GM23338 (cell line): ENCODE measurements around the gene HTR1B. TPM values are rescaled to one million over a fixed set of nuclear protein-coding genes. Genes with fewer than 3 reads are reported as not detected.

Experiments
- ATAC-seq: fragments of 200-7000 bp; cut with Tn5 transposase; 3 replicates; pipeline ENCODE4 v1.9.1; 2020
- DNase-seq: peaks from one replicate; pipeline ENCODE4 v3.0.0-alpha.2; 2015; ENCODE audit warnings: low spot score
- H2AFZ ChIP-seq: fragments of 200-600 bp; sonication (generic); 2 replicates; pipeline ENCODE4 v1.8.0; 2016; ENCODE audit warnings: antibody characterized with exemption, mild to moderate bottlenecking, moderate library complexity
- H3F3A ChIP-seq: fragments of 200-600 bp; sonication (generic); replicated peaks from 2 replicates; pipeline ENCODE4 v1.8.0; 2017; ENCODE audit warnings: antibody characterized with exemption, mixed run types, low read depth
- H3K27ac ChIP-seq: fragments of 200-600 bp; sonication (generic); 2 replicates; pipeline ENCODE4 v1.6.1; 2016; ENCODE audit warnings: low read depth
- H3K27me3 ChIP-seq: fragments of 200-600 bp; sonication (generic); 2 replicates; pipeline ENCODE4 v1.8.0; 2016; ENCODE audit warnings: mild to moderate bottlenecking, mixed run types, moderate library complexity; ENCODE audit not compliant: insufficient read depth
- H3K36me3 ChIP-seq: fragments of 200-600 bp; sonication (generic); 2 replicates; pipeline ENCODE4 v1.8.0; 2016; ENCODE audit warnings: mild to moderate bottlenecking; ENCODE audit not compliant: insufficient read depth
- H3K4me1 ChIP-seq: fragments of 200-600 bp; sonication (generic); 2 replicates; pipeline ENCODE4 v1.8.0; 2016; ENCODE audit warnings: mild to moderate bottlenecking, moderate library complexity; ENCODE audit not compliant: insufficient read depth
- H3K4me2 ChIP-seq: fragments of 200-600 bp; sonication (generic); 2 replicates; pipeline ENCODE4 v1.7.1; 2017; ENCODE audit warnings: mixed run types
- H3K4me3 ChIP-seq: fragments of 200-600 bp; sonication (generic); 2 replicates; pipeline ENCODE4 v1.6.1; 2016; ENCODE audit warnings: mixed run types
- H3K79me2 ChIP-seq: fragments of 200-600 bp; sonication (generic); replicated peaks from 2 replicates; pipeline ENCODE4 v1.8.0; 2017; ENCODE audit warnings: mild to moderate bottlenecking; ENCODE audit not compliant: insufficient read depth
- H3K9me2 ChIP-seq: fragments of 200-600 bp; sonication (generic); 2 replicates; pipeline ENCODE4 v1.8.0; 2017; ENCODE audit not compliant: insufficient read depth
- H4K20me1 ChIP-seq: fragments of 200-600 bp; sonication (generic); replicated peaks from 2 replicates; pipeline ENCODE4 v1.8.0; 2017; ENCODE audit warnings: mild to moderate bottlenecking; ENCODE audit not compliant: insufficient read depth
- H3K27ac Mint-ChIP-seq: 2 replicates; pipeline ENCODE4 v1.8.0; 2020; ENCODE audit warnings: inconsistent platforms, mild to moderate bottlenecking, moderate library complexity, mixed read lengths
- H3K27me3 Mint-ChIP-seq: 3 replicates; pipeline ENCODE4 v1.8.0; 2022; ENCODE audit warnings: low read depth, mild to moderate bottlenecking, moderate library complexity, mixed read lengths, inconsistent platforms; ENCODE audit not compliant: insufficient read depth, poor library complexity
- H3K36me3 Mint-ChIP-seq: 3 replicates; pipeline ENCODE4 v1.8.0; 2021; ENCODE audit warnings: low read depth, mild to moderate bottlenecking, inconsistent platforms, moderate library complexity, mixed read lengths
- H3K4me1 Mint-ChIP-seq: 3 replicates; pipeline ENCODE4 v1.8.0; 2020; ENCODE audit warnings: mild to moderate bottlenecking, inconsistent platforms, mixed read lengths
- H3K4me3 Mint-ChIP-seq: 3 replicates; pipeline ENCODE4 v1.8.0; 2021; ENCODE audit warnings: moderate library complexity, mild to moderate bottlenecking, inconsistent platforms, mixed read lengths
- H3K9me3 Mint-ChIP-seq: 3 replicates; pipeline ENCODE4 v1.8.0; 2020; ENCODE audit warnings: moderate library complexity, mild to moderate bottlenecking, inconsistent platforms, mixed read lengths
- EZH2 ChIP-seq: fragments of 200-600 bp; sonication (generic); IDR thresholded peaks from one replicate; pipeline ENCODE4 v1.8.0; 2017; ENCODE audit warnings: antibody characterized with exemption, mild to moderate bottlenecking, low read depth; ENCODE audit not compliant: unreplicated experiment
- EZH2phosphoT487 ChIP-seq: fragments of 200-600 bp; sonication (generic); IDR thresholded peaks from one replicate; pipeline ENCODE4 v1.8.1; 2018; ENCODE audit warnings: antibody characterized with exemption; ENCODE audit not compliant: unreplicated experiment
- JUNB ChIP-seq: IDR thresholded peaks from one replicate; pipeline ENCODE4 v1.6.1; 2016; ENCODE audit warnings: antibody characterized with exemption; ENCODE audit not compliant: unreplicated experiment
- STAT1 ChIP-seq: IDR thresholded peaks from one replicate; pipeline ENCODE4 v1.6.1; 2016; ENCODE audit warnings: antibody characterized with exemption; ENCODE audit not compliant: unreplicated experiment
- ZNF331 ChIP-seq: fragments of 250-450 bp; sonication (Bioruptor Pico); IDR thresholded peaks from 2 replicates; pipeline ENCODE4 v1.5.0; 2020; ENCODE audit warnings: low read depth, mild to moderate bottlenecking, moderate library complexity
- polyA plus RNA-seq: library from polyadenylated mRNA; unstranded; fragments of >200 nt; fragmentation: Nextera tagmentation; extraction: Ambion mirVana; gene quantifications from 2 replicates; pipeline ENCODE4 v1.2.1, GENCODE V29; 2016
- total RNA-seq: library from RNA; depleted of rRNA; stranded (reverse); fragments of >200 nt; shearing (Covaris generic); gene quantifications from 2 replicates; pipeline ENCODE4 v1.2.3, GENCODE V29; 2014
- TF ChIP-seq, protein P1 (sequence below): fragments of 250-450 bp; sonication (Bioruptor Pico); IDR thresholded peaks from 2 replicates; pipeline ENCODE4 v1.5.0; 2020; ENCODE audit warnings: mild to moderate bottlenecking, moderate library complexity
- TF ChIP-seq, protein P2 (sequence below): IDR thresholded peaks from 2 replicates; pipeline ENCODE4 v1.6.1; 2016; ENCODE audit warnings: antibody characterized with exemption
- TF ChIP-seq, protein P3 (sequence below), 2 experiments: fragments of 200-600 bp in 1 of 2; sonication (generic) in 1 of 2; conservative IDR thresholded peaks; 2 replicates each; pipeline versions ENCODE4 v1.5.1 to v1.6.1; 2016 to 2017; ENCODE audit warnings: antibody characterized with exemption in 2 of 2, low read depth in 2 of 2, mild to moderate bottlenecking in 2 of 2, moderate library complexity in 1 of 2
- TF ChIP-seq, protein P4 (sequence below): IDR thresholded peaks from one replicate; pipeline ENCODE4 v1.6.1; 2018; ENCODE audit warnings: antibody characterized with exemption; ENCODE audit not compliant: unreplicated experiment

The HTR1B gene
- total and polyA plus RNA-seq, 2 experiments from 2014 or later = 0.19 to 0.21 TPM

DNA sequence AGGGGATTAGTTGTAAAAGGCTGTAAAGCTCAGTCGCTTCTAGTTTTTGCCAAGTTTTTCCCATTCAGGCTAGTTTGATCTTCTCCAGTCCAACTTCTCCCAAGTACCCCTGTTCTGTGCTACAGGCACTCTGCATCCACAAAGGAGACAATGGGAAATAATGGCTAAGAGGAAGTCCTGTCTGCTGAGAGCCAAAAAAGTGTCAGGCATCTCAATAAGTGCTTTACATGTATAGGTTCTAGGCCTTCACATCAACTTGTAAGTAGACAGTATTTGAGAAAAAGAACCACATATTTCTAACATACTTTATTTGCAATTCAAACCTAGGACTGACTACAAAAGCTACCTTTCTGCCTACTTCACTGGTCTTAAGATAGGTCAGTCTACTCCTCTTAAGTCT, 4.9 kb downstream of the HTR1B start (continued):
- TF ChIP-seq, protein P1, sequence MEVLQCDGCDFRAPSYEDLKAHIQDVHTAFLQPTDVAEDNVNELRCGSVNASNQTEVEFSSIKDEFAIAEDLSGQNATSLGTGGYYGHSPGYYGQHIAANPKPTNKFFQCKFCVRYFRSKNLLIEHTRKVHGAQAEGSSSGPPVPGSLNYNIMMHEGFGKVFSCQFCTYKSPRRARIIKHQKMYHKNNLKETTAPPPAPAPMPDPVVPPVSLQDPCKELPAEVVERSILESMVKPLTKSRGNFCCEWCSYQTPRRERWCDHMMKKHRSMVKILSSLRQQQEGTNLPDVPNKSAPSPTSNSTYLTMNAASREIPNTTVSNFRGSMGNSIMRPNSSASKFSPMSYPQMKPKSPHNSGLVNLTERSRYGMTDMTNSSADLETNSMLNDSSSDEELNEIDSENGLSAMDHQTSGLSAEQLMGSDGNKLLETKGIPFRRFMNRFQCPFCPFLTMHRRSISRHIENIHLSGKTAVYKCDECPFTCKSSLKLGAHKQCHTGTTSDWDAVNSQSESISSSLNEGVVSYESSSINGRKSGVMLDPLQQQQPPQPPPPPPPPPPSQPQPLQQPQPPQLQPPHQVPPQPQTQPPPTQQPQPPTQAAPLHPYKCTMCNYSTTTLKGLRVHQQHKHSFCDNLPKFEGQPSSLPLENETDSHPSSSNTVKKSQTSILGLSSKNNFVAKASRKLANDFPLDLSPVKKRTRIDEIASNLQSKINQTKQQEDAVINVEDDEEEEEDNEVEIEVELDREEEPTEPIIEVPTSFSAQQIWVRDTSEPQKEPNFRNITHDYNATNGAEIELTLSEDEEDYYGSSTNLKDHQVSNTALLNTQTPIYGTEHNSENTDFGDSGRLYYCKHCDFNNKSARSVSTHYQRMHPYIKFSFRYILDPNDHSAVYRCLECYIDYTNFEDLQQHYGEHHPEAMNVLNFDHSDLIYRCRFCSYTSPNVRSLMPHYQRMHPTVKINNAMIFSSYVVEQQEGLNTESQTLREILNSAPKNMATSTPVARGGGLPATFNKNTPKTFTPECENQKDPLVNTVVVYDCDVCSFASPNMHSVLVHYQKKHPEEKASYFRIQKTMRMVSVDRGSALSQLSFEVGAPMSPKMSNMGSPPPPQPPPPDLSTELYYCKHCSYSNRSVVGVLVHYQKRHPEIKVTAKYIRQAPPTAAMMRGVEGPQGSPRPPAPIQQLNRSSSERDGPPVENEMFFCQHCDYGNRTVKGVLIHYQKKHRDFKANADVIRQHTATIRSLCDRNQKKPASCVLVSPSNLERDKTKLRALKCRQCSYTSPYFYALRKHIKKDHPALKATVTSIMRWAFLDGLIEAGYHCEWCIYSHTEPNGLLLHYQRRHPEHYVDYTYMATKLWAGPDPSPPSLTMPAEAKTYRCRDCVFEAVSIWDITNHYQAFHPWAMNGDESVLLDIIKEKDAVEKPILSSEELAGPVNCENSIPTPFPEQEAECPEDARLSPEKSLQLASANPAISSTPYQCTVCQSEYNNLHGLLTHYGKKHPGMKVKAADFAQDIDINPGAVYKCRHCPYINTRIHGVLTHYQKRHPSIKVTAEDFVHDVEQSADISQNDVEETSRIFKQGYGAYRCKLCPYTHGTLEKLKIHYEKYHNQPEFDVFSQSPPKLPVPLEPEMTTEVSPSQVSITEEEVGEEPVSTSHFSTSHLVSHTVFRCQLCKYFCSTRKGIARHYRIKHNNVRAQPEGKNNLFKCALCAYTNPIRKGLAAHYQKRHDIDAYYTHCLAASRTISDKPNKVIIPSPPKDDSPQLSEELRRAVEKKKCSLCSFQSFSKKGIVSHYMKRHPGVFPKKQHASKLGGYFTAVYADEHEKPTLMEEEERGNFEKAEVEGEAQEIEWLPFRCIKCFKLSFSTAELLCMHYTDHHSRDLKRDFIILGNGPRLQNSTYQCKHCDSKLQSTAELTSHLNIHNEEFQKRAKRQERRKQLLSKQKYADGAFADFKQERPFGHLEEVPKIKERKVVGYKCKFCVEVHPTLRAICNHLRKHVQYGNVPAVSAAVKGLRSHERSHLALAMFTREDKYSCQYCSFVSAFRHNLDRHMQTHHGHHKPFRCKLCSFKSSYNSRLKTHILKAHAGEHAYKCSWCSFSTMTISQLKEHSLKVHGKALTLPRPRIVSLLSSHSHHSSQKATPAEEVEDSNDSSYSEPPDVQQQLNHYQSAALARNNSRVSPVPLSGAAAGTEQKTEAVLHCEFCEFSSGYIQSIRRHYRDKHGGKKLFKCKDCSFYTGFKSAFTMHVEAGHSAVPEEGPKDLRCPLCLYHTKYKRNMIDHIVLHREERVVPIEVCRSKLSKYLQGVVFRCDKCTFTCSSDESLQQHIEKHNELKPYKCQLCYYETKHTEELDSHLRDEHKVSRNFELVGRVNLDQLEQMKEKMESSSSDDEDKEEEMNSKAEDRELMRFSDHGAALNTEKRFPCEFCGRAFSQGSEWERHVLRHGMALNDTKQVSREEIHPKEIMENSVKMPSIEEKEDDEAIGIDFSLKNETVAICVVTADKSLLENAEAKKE (CRISPR knock-in tag) = no peak
- TF ChIP-seq STAT1 (no peak), ZNF331 (CRISPR knock-in tag) (no peak)

DNA sequence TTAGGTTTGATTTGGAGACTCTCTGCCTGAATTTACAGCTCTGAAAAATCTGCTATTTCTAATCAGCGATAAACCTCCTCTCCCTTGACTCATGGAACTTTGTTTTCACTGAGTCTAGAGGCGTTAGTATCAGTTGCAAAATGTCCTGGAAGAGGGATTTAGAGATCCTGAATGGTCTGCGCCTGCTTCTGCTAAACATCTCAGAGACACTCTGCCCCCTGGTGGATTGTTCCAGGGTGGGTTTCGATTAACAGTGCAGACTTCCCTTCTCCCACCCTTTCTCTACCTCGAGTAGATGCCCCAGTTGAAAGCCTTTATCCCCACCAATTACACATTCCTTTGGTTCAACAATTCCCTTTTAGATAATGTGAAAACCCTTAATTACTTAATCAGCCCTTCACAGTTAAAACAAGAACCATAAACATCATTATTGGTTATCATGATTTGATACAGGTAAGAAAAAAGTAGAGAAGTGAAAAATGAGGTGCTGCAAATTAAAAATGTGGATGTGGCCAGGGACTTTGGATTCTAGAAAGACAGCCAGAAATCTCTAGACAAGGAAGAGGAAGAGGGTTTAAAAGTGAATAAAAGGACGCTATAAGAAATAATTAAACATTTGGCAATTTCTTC, 5.5 kb downstream of the HTR1B start:
- peaks cover 45% of the 10 kb centered on the region for H3K4me1 Mint-ChIP-seq
- H3K9me3 Mint-ChIP-seq = no peaks in the 10 kb centered on the region
- TF ChIP-seq, protein P2, sequence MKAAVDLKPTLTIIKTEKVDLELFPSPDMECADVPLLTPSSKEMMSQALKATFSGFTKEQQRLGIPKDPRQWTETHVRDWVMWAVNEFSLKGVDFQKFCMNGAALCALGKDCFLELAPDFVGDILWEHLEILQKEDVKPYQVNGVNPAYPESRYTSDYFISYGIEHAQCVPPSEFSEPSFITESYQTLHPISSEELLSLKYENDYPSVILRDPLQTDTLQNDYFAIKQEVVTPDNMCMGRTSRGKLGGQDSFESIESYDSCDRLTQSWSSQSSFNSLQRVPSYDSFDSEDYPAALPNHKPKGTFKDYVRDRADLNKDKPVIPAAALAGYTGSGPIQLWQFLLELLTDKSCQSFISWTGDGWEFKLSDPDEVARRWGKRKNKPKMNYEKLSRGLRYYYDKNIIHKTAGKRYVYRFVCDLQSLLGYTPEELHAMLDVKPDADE = no peak
- TF ChIP-seq EZH2 (no peak), JUNB (no peak), EZH2phosphoT487 (no peak), ZNF331 (CRISPR knock-in tag) (no peak)
- TF ChIP-seq, protein P3, sequence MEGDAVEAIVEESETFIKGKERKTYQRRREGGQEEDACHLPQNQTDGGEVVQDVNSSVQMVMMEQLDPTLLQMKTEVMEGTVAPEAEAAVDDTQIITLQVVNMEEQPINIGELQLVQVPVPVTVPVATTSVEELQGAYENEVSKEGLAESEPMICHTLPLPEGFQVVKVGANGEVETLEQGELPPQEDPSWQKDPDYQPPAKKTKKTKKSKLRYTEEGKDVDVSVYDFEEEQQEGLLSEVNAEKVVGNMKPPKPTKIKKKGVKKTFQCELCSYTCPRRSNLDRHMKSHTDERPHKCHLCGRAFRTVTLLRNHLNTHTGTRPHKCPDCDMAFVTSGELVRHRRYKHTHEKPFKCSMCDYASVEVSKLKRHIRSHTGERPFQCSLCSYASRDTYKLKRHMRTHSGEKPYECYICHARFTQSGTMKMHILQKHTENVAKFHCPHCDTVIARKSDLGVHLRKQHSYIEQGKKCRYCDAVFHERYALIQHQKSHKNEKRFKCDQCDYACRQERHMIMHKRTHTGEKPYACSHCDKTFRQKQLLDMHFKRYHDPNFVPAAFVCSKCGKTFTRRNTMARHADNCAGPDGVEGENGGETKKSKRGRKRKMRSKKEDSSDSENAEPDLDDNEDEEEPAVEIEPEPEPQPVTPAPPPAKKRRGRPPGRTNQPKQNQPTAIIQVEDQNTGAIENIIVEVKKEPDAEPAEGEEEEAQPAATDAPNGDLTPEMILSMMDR (conservative IDR thresholded peaks at IDR 0.05; ENCODE audit: low read depth in 2 of 2) = peak; percentile 81 to 91
- TF ChIP-seq, protein P4, sequence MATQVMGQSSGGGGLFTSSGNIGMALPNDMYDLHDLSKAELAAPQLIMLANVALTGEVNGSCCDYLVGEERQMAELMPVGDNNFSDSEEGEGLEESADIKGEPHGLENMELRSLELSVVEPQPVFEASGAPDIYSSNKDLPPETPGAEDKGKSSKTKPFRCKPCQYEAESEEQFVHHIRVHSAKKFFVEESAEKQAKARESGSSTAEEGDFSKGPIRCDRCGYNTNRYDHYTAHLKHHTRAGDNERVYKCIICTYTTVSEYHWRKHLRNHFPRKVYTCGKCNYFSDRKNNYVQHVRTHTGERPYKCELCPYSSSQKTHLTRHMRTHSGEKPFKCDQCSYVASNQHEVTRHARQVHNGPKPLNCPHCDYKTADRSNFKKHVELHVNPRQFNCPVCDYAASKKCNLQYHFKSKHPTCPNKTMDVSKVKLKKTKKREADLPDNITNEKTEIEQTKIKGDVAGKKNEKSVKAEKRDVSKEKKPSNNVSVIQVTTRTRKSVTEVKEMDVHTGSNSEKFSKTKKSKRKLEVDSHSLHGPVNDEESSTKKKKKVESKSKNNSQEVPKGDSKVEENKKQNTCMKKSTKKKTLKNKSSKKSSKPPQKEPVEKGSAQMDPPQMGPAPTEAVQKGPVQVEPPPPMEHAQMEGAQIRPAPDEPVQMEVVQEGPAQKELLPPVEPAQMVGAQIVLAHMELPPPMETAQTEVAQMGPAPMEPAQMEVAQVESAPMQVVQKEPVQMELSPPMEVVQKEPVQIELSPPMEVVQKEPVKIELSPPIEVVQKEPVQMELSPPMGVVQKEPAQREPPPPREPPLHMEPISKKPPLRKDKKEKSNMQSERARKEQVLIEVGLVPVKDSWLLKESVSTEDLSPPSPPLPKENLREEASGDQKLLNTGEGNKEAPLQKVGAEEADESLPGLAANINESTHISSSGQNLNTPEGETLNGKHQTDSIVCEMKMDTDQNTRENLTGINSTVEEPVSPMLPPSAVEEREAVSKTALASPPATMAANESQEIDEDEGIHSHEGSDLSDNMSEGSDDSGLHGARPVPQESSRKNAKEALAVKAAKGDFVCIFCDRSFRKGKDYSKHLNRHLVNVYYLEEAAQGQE = no peak

More for the DNA sequence above, 5.5 kb downstream of the HTR1B start:
- H3K4me3 Mint-ChIP-seq = no peak overlapping the region
- DNase-seq = peak; percentile 95
- H3K27me3 ChIP-seq = peaks cover 20% of the 10 kb centered on the region
- no peaks in the 10 kb centered on the region for H3F3A ChIP-seq
- peaks cover 16% of the 10 kb centered on the region for H3K27me3 Mint-ChIP-seq
- no peak overlapping the region for H2AFZ ChIP-seq
- no peak overlapping the region for H3K4me3 ChIP-seq
- H3K4me1 ChIP-seq = peaks cover 49% of the 10 kb centered on the region
- no peaks in the 10 kb centered on the region for H3K36me3 ChIP-seq
- no peak overlapping the region for H3K27ac ChIP-seq
- H3K79me2 ChIP-seq = no peaks in the 10 kb centered on the region
- H3K27ac Mint-ChIP-seq = no peak overlapping the region
- no peaks in the 10 kb centered on the region for H3K9me2 ChIP-seq
- H3K36me3 Mint-ChIP-seq = no peaks in the 10 kb centered on the region
- no peak overlapping the region for H3K4me2 ChIP-seq
- no peaks in the 10 kb centered on the region for H4K20me1 ChIP-seq
- ATAC-seq = peak; percentile 85
